Spleen (tissue), 11 donors: ENCODE results near the gene HECW1. TPM values are rescaled to one million over a fixed set of nuclear protein-coding genes. Genes with fewer than 3 reads are reported as not detected.

Experiments
- DNase-seq: peaks from one replicate; pipeline ENCODE4 v3.0.0-alpha.2; 2020
- H3K27ac ChIP-seq, 8 donors: fragments of 200-600 bp; sonication (generic) in 7 of 8; 1 replicate in 4 of 8; 2 replicates in 4 of 8; pipeline versions ENCODE4 v1.5.0 to v1.8.0; 2016 to 2021; ENCODE audit warnings: inconsistent platforms in 4 of 8, mild to moderate bottlenecking in 4 of 8, moderate library complexity in 1 of 8
- H3K27me3 ChIP-seq, 7 donors: fragments of 200-600 bp; sonication (generic) in 6 of 7; replicated peaks in 1 of 7; 1 replicate in 4 of 7; 2 replicates in 3 of 7; pipeline versions ENCODE4 v1.5.0 to v1.8.0; 2016 to 2021; ENCODE audit warnings: inconsistent platforms in 3 of 7, mild to moderate bottlenecking in 1 of 7
- H3K36me3 ChIP-seq, 6 donors: fragments of 200-600 bp; sonication (generic) in 5 of 6; 1 replicate in 4 of 6; 2 replicates in 2 of 6; pipeline versions ENCODE4 v1.5.0 to v1.8.0; 2016 to 2021; ENCODE audit warnings: inconsistent platforms in 2 of 6
- H3K4me1 ChIP-seq, 6 donors: fragments of 200-600 bp; sonication (generic) in 5 of 6; 1 replicate in 3 of 6; 2 replicates in 3 of 6; pipeline versions ENCODE4 v1.5.0 to v1.8.0; 2016 to 2021; ENCODE audit warnings: inconsistent platforms in 3 of 6
- H3K4me3 ChIP-seq, 8 donors: fragments of 200-600 bp; sonication (generic) in 7 of 8; 1 replicate in 4 of 8; 2 replicates in 4 of 8; pipeline versions ENCODE4 v1.5.0 to v1.8.0; 2016 to 2021; ENCODE audit warnings: inconsistent platforms in 4 of 8, mild to moderate bottlenecking in 4 of 8, moderate library complexity in 2 of 8
- H3K9me3 ChIP-seq, 8 donors: fragments of 200-600 bp; sonication (generic) in 7 of 8; 1 replicate in 4 of 8; 2 replicates in 4 of 8; pipeline versions ENCODE4 v1.5.0 to v1.8.0; 2016 to 2021; ENCODE audit warnings: inconsistent platforms in 4 of 8
- POLR2A ChIP-seq, 3 donors: fragments of 450-650 bp; IDR thresholded peaks; one replicate each; pipeline ENCODE4 v1.5.1; 2017; ENCODE audit warnings: antibody characterized with exemption in 3 of 3, mild to moderate bottlenecking in 1 of 3
- POLR2AphosphoS5 ChIP-seq, 3 donors: sonication (generic); formaldehyde crosslinking; IDR thresholded peaks; one replicate each; pipeline ENCODE4 v1.5.1; 2017; ENCODE audit warnings: antibody characterized with exemption in 3 of 3
- WGBS, 5 donors: extraction: QIAGEN DNeasy Blood & Tissue Kit in 3 of 5; methylation state at CpG; one replicate each; pipeline versions ENCODE4 v1.1.5 to v1.1.7; 2013 to 2018; 5-methylcytosine and 5-hydroxymethylcytosine counted together
- intact Hi-C: fragments of 100-400 bp; cut with DNase I; formaldehyde crosslinking; loops from one replicate; pipeline ENCODE4 v1.15.0; 2023; ENCODE audit warnings: low total_unique reads
- polyA plus RNA-seq, 3 donors: library from polyadenylated mRNA; stranded (reverse); fragments of 200-250 nt; gene quantifications; one replicate each; pipeline ENCODE4 v1.2.1, GENCODE V29; 2013
- total RNA-seq, 7 donors: library from RNA; depleted of rRNA in 3 of 7; stranded (reverse); fragments of >200 nt in 3 of 7; fragmentation: NEBNext Ultra II Directional in 4 of 7; extraction: Animal tissue kit (Norgen Biotek cat#: 25700) in 4 of 7; gene quantifications; one replicate each; pipeline versions ENCODE4 v1.1.0 to v1.2.1, GENCODE V29; 2016 to 2021
- TF ChIP-seq, protein P1 (sequence below), 11 experiments: fragments of 200-600 bp in 7 of 11; fragments of 450-650 bp in 4 of 11; sonication (generic) in 4 of 11; IDR thresholded peaks in 8 of 11; conservative IDR thresholded peaks in 3 of 11; 1 replicate in 7 of 11; 2 replicates in 4 of 11; pipeline versions ENCODE4 v1.4.0 to v1.8.0; 2016 to 2021; ENCODE audit warnings: antibody characterized with exemption in 11 of 11, inconsistent platforms in 4 of 11, mild to moderate bottlenecking in 1 of 11
- donor health status: healthy with polysubstance abuse.
- donor health status: DM: no; HTN: no; CAD: no; lungs with moderate emphysema.
- donor health status: DM: no; HTN: no; CAD: no.
- donor health status: Bipolar disorder and iron deficiency.
- donor health status: healthy.
- donor health status: DM: no; HTN: no; CAD: no.
- donor health status: DM: yes; HTN: yes; CAD: no.

HECW1 gene
- total and polyA plus RNA-seq, 10 donors = 0.03 to 1.5 (median 0.40) TPM; not detected in 1

DNA sequence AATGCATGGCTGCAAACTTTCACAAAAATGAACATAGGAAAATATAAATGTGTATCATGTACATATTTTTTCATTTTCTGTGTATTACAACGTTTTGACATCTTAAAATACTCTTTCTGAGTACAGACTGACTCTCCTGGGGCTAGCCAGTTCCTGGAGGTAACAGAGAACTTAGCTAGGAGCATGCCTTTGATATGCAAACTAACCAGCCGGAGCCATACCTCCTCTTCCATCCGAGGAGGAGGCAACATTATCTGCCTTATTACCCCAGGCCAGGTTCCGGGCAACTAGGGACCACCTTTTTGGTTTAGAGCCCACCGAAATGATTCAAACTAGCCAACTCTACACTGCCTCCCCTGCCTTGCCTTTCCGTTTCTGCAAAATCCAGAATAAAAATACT, 33.7 kb upstream of the HECW1 start:
- Histone ChIP-seq H3K36me3 (no peaks in the 10 kb centered on the region), H3K4me1 (no peaks in the 10 kb centered on the region), H3K9me3 (peaks cover 0 to 1% (median 0%) of the 10 kb centered on the region in 8 donors), H3K27me3 (peaks cover 0 to 13% (median 0%) of the 10 kb centered on the region in 7 donors), H3K27ac (no peak overlapping the region), H3K4me3 (no peak overlapping the region)
- no peak for DNase-seq
- 74 to 81% (median 78%) methylated on average over 6 of the region's 6 CpGs for WGBS, 5 donors
- intact Hi-C loops = no loop called here
- no peak for TF ChIP-seq POLR2AphosphoS5 (IDR thresholded peaks at IDR 0.05)
- TF ChIP-seq, protein P1, sequence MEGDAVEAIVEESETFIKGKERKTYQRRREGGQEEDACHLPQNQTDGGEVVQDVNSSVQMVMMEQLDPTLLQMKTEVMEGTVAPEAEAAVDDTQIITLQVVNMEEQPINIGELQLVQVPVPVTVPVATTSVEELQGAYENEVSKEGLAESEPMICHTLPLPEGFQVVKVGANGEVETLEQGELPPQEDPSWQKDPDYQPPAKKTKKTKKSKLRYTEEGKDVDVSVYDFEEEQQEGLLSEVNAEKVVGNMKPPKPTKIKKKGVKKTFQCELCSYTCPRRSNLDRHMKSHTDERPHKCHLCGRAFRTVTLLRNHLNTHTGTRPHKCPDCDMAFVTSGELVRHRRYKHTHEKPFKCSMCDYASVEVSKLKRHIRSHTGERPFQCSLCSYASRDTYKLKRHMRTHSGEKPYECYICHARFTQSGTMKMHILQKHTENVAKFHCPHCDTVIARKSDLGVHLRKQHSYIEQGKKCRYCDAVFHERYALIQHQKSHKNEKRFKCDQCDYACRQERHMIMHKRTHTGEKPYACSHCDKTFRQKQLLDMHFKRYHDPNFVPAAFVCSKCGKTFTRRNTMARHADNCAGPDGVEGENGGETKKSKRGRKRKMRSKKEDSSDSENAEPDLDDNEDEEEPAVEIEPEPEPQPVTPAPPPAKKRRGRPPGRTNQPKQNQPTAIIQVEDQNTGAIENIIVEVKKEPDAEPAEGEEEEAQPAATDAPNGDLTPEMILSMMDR (IDR thresholded peaks at IDR 0.05 in 8 of 11, conservative IDR thresholded peaks at IDR 0.05 in 3 of 11) = no peak
- no peak for TF ChIP-seq POLR2A (IDR thresholded peaks at IDR 0.05)

GRCh38 chr7:43081603-43082002, 30.8 kb upstream of the HECW1 start:
- Histone ChIP-seq H3K4me3 (no peak overlapping the region), H3K36me3 (no peaks in the 10 kb centered on the region), H3K4me1 (no peaks in the 10 kb centered on the region), H3K27ac (no peak overlapping the region), H3K27me3 (peaks cover 0 to 15% (median 0%) of the 10 kb centered on the region in 7 donors), H3K9me3 (no peaks in the 10 kb centered on the region)
- intact Hi-C loops = no loop called here
- 82 to 96% (median 88%) methylated on average over 4 of the region's 4 CpGs for WGBS, 5 donors
- no peak for DNase-seq
- TF ChIP-seq POLR2AphosphoS5 (IDR thresholded peaks at IDR 0.05) (no peak), POLR2A (IDR thresholded peaks at IDR 0.05) (no peak)
- TF ChIP-seq, protein P1 (IDR thresholded peaks at IDR 0.05 in 8 of 11, conservative IDR thresholded peaks at IDR 0.05 in 3 of 11) = no peak

DNA sequence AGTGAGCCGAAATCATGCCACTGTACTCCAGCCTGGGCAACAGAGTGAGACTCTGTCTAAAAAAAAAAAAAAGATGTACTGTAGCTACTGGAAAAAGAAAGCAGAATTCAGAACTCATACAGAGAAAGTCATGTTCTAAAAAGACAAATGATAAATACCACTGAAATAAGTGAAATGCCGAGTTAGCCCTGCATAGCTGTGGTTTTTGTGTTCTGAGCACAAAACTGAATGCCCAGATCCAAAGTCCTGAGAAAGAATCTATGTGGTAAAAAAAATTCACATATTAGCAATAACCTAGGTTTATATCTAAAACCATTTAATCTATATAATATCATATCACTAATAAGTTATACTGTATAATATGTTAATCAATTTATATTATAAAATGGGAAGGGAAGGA, 29.3 kb upstream of the HECW1 start:
- H3K27ac ChIP-seq = no peak overlapping the region
- H3K4me3 ChIP-seq = no peak overlapping the region
- no peaks in the 10 kb centered on the region for H3K36me3 ChIP-seq
- TF ChIP-seq, protein P1 (IDR thresholded peaks at IDR 0.05 in 8 of 11, conservative IDR thresholded peaks at IDR 0.05 in 3 of 11) = no peak
- TF ChIP-seq POLR2AphosphoS5 (IDR thresholded peaks at IDR 0.05) (no peak), POLR2A (IDR thresholded peaks at IDR 0.05) (no peak)
- H3K9me3 ChIP-seq = peaks cover 0 to 4% (median 2%) of the 10 kb centered on the region in 8 donors
- peaks cover 0 to 15% (median 0%) of the 10 kb centered on the region in 7 donors for H3K27me3 ChIP-seq
- no peaks in the 10 kb centered on the region for H3K4me1 ChIP-seq
- intact Hi-C loops = no loop called here
- WGBS, 5 donors = 68 to 88% (median 73%) methylated on average over 2 of the region's 2 CpGs
- no peak for DNase-seq

- TF ChIP-seq POLR2AphosphoS5 (IDR thresholded peaks at IDR 0.05) (no peak), POLR2A (IDR thresholded peaks at IDR 0.05) (no peak)
- TF ChIP-seq, protein P1 (IDR thresholded peaks at IDR 0.05 in 8 of 11, conservative IDR thresholded peaks at IDR 0.05 in 3 of 11) = no peak
- peaks cover 0 to 8% (median 2%) of the 10 kb centered on the region in 8 donors for H3K9me3 ChIP-seq
- no peaks in the 10 kb centered on the region for H3K4me1 ChIP-seq
- H3K36me3 ChIP-seq = no peaks in the 10 kb centered on the region
- no peak overlapping the region for H3K4me3 ChIP-seq
- WGBS, 5 donors = 77 to 85% (median 81%) methylated on average over 2 of the region's 2 CpGs
- peaks cover 0 to 15% (median 0%) of the 10 kb centered on the region in 7 donors for H3K27me3 ChIP-seq
- H3K27ac ChIP-seq = no peak overlapping the region
- DNase-seq = no peak
- intact Hi-C loops = no loop called here
Observed at GRCh38 chr7:43085017-43085416, 27.4 kb upstream of the HECW1 start.
